NCI-H460 (cell line): ENCODE results near the gene RAD51B. TPM values are rescaled to one million over a fixed set of nuclear protein-coding genes. Genes with fewer than 3 reads are reported as not detected.
"Not testable (repeated sequence)": the region's sequence is repeated elsewhere in the genome, so short reads cannot be mapped to it uniquely, and the experiment has no call there.

Source experiments
- DNase-seq: peaks from one replicate; pipeline ENCODE4 v3.0.0-alpha.2; 2016; ENCODE audit warnings: low read depth; ENCODE audit errors: extremely low read depth
- total RNA-seq: library from RNA; depleted of rRNA; stranded (reverse); fragments of >200 nt; shearing (Covaris generic); gene quantifications from 2 replicates; pipeline ENCODE4 v1.2.3, GENCODE V29; 2014

Gene RAD51B
- total RNA-seq, 1 experiment from 2014 or later: 13.4 TPM

DNA sequence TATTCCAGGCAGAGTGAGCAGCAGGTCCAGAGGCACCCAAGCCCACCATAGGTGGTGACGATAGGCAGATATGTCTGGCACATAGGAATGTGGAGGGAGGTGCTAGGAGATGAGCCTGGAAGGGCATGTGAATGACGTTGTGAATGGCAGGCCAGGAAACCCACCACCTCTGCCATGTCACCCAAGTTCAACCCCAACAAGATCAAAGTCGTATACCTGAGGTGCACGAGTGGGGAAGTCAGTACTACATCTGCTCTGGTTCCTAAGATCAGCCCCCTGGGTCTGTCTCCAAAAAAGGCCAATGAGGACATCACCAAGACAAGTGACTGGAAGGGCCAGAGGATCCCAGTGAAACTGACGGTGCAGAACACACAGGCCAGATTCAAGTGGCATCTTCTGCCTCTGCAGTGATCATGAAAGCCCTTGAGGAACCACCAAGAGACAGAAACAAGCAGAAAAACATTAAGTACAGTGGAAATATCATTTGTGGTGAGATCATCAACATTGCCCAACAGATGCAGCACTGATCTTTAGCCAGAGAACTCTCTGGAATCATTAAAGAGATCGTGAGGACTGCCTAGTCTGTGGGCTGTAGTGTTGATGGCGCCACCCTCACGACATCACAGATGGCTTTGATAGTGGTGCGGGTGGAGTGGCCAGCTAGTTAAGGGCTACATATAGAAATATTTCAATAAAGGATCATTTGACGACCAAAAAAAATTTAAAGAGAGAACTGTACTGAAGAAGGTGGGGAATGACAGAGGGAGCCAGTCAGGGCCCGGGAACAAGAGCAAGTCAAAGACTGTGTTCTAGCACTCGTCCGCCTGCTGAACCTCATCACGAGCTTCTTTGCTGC lies 873.6 kb downstream of the RAD51B start:
- no peak for DNase-seq

DNA sequence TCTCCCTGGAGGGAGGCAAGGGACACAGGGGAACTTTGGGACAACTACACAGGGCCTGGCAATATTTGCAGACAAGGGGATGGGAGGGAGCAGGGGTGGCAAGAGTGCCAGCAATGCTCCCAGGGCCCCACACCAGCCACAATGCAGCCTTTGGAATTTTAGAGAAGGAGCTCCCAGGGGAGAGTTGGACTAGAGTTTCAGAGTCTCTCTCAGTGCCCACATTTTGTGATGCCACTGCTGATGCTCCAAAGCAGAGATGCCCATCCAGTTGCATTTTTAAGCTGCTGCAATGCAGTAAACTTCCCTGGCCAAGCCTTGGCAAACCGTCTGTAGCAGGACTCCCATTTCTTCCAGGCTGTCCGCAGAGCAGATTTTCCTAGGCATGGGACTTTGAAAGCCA lies 874.3 kb downstream of the RAD51B start:
- no peak for DNase-seq

GRCh38 chr14:68694516-68695235 lies 875.1 kb downstream of the RAD51B start:
- DNase-seq: no peak

DNA sequence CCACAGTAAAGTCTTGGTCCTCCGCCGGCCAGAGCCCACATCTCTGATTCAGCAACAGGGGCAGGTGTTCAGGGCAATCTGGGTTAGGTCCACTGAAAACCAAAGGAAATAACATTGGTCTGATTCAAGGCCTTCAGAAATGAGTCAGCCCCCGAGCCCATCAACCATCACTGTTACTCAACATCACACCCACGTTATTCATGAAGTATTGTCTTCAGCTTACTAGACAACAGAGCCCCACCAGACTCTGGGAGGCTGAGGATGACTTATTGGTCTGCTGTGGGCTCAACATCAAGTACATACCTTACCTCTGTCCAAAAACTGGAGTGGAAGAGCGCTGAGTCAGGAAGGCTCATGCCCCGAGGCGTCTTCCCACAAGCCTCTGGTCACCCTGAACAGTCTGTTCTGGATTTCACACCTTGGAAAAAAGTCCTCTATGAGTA lies 875.8 kb downstream of the RAD51B start:
- DNase-seq: peak; percentile 1

DNA sequence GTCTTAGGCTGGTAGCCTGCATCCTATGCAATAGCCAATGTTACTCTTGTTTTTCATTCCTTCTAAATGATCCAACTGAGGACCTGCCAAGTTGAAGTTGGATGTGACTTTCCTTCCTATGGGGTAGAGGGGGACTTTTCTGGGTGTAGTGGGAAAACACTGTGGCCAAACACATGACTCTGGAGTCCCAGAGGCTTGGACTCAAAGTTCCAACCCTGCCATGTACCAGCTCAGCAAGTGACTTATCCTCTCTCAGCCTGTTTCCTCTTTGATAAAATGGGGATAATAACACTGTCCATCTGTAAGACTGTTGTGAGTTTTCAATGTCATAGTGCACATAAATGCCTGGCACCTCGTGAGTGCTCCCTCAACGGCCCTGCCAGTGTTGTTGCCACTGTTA lies 876.3 kb downstream of the RAD51B start:
- DNase-seq: no peak

- no peak for DNase-seq
Measured at GRCh38 chr14:68696266-68696665, 876.7 kb downstream of the RAD51B start.

GRCh38 chr14:68696721-68697495 lies 877.3 kb downstream of the RAD51B start:
- no peak for DNase-seq

GRCh38 chr14:68698773-68699172 lies 879.2 kb downstream of the RAD51B start:
- not testable (repeated sequence) for DNase-seq

DNA sequence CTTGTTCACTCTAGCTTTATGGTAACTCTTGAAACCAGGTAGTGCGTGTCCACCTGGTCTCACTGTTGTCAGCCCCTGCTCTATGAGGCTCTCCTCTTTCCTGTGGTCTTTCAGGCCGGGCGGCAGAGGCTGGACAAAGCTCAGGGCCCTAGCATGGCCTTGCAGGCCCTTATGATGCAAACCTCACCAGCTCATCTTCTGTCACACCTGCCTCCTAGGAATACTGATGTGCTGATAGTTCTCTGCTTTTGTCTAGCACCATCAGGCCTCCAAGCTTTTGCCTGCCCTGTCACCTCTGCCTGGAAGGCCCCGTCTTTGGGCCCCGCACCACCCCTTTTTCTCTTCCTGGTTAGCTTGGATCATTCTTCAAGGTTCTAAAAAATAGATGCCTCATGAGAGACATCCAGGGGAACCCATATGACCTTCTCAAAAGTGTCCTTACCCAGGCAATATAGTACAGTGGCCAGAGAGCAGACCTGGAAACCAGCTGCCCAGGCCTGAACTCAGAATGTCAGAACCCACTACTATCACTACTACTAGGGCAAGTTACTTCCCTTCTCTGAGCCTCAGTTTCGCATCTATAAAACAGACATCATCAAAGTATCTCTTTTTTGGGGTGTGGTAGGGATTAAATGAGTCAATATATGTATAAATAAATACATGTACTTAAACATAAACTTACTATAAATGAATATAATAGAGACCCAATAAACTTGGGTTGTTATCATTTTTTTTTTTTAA lies 881.6 kb downstream of the RAD51B start:
- no peak for DNase-seq

GRCh38 chr14:68702135-68702534 lies 882.6 kb downstream of the RAD51B start:
- no peak for DNase-seq

DNA sequence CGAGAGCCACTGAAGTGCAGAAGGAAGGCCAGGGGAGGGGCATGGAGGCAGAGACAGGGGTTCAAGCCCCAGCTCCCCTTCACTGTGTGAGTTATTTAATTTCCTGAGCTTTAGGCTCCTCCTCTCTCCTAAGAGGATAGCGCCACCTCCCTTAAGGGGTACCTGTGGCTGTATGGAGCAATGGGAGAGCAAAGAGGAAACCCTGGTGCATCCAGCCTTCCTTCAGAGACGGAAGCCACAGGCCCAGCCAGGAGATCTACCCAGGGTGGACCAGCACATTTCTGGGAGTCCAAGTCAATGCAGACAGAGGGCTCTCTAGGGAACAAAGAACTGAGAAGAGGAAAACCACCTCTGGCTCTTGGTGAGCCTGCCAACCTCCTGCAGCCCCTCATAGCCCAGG lies 883.0 kb downstream of the RAD51B start:
- DNase-seq: no peak

- DNase-seq: no peak
Measured at GRCh38 chr14:68703093-68703492, 883.5 kb downstream of the RAD51B start.

- no peak for DNase-seq
Measured at GRCh38 chr14:68704736-68705720, 885.4 kb downstream of the RAD51B start.

DNA sequence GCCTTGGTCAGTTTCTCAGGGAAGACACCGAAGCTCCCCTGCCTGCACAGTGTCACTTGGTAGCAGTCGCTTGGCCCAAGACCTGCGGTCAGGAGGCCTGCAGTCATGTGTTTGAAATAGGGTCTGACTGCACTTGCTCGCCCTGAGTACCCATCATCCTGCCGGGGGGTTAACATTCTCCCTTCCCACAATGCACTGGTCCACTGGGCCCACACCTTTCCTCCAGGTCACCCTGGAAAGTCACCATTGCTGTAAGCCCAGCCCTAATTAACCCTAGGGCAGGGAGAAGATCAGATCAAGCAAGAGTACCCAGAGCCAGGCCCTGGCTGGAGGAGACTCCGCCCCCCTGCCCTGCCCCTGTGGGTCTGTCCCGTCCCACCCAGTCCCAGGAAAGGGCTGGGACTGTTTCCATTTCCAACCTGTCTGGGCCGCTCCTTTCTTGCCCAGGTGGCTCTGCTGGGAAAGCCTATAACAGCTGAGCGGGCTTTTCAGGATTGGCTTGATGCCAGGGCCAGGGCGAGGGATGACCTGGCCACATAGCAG lies 886.2 kb downstream of the RAD51B start:
- no peak for DNase-seq

- DNase-seq: no peak
Measured at GRCh38 chr14:68707482-68707881, 887.9 kb downstream of the RAD51B start.

- no peak for DNase-seq
Measured at GRCh38 chr14:68708343-68708742, 888.8 kb downstream of the RAD51B start.

- DNase-seq: no peak
Measured at GRCh38 chr14:68709007-68709406, 889.4 kb downstream of the RAD51B start.

DNA sequence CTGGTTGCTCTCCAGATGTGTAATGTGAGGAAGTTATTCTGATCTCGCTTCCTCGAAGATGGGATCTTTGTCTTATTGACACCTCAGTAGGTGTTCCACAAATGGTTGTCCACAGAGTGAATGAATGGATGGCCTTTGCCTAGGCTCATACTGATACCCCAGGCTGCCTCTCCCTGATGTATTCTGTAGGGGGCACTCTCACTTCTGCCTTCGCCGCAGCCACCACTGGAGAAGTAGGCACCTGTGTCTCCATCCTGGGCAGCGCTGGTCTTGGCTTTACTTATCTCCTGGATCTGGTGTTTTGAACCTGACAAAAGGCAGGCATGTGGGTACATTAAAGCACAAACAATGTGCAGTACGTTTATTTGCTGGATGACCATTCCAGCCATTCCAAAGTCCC lies 891.2 kb downstream of the RAD51B start:
- DNase-seq: no peak
